ENCODE measurements around the gene CUX1. TPM values are rescaled to one million over a fixed set of nuclear protein-coding genes. Genes with fewer than 3 reads are reported as not detected.

The CUX1 gene
- total and polyA plus RNA-seq, 2 of the 13 experiments (the other 11 are each of a cell fraction or from before 2014, with no cell fraction given): 13.7 to 14.9 TPM

GRCh38 chr7:102024769-102025391, 207.5 kb downstream of the CUX1 start (continued):
- no peak for TF ChIP-seq ZNF407 (CRISPR knock-in tag; IDR thresholded peaks at IDR 0.05; ENCODE audit: not compliant biosample characterization)
- no peak for TF ChIP-seq FOXM1 (CRISPR knock-in tag; IDR thresholded peaks at IDR 0.05)
- TF ChIP-seq MEIS2 (CRISPR knock-in tag; IDR thresholded peaks at IDR 0.05): peak; percentile 64
- peak; percentile 89 for TF ChIP-seq RFX5 (IDR thresholded peaks at IDR 0.05; ENCODE audit: low read depth, low read length)
- no peak for TF ChIP-seq ZNF720 (CRISPR knock-in tag; IDR thresholded peaks at IDR 0.05)
- TF ChIP-seq, protein P1, sequence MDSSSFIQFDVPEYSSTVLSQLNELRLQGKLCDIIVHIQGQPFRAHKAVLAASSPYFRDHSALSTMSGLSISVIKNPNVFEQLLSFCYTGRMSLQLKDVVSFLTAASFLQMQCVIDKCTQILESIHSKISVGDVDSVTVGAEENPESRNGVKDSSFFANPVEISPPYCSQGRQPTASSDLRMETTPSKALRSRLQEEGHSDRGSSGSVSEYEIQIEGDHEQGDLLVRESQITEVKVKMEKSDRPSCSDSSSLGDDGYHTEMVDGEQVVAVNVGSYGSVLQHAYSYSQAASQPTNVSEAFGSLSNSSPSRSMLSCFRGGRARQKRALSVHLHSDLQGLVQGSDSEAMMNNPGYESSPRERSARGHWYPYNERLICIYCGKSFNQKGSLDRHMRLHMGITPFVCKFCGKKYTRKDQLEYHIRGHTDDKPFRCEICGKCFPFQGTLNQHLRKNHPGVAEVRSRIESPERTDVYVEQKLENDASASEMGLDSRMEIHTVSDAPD (CRISPR knock-in tag; IDR thresholded peaks at IDR 0.05): no peak
- TF ChIP-seq TCF7 (IDR thresholded peaks at IDR 0.05; ENCODE audit: low read depth): no peak
- no peak for TF ChIP-seq NR1H2 (CRISPR knock-in tag; IDR thresholded peaks at IDR 0.05; ENCODE audit: borderline replicate concordance, low read depth)
- no peak for TF ChIP-seq ZNF124 (CRISPR knock-in tag; IDR thresholded peaks at IDR 0.05)
- no peak for TF ChIP-seq GPBP1L1 (CRISPR knock-in tag; IDR thresholded peaks at IDR 0.05)
- TF ChIP-seq ZNF260 (CRISPR knock-in tag; IDR thresholded peaks at IDR 0.05; ENCODE audit: borderline replicate concordance, low read depth): no peak
- peak; percentile 22; the same call in 1 of the 2 replicates for TF ChIP-seq ZNF770 (CRISPR knock-in tag; IDR thresholded peaks at IDR 0.05)
- TF ChIP-seq, protein P2, sequence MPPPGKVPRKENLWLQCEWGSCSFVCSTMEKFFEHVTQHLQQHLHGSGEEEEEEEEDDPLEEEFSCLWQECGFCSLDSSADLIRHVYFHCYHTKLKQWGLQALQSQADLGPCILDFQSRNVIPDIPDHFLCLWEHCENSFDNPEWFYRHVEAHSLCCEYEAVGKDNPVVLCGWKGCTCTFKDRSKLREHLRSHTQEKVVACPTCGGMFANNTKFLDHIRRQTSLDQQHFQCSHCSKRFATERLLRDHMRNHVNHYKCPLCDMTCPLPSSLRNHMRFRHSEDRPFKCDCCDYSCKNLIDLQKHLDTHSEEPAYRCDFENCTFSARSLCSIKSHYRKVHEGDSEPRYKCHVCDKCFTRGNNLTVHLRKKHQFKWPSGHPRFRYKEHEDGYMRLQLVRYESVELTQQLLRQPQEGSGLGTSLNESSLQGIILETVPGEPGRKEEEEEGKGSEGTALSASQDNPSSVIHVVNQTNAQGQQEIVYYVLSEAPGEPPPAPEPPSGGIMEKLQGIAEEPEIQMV (CRISPR knock-in tag; IDR thresholded peaks at IDR 0.05; ENCODE audit: low read depth): no peak
- no peak for TF ChIP-seq SOX6 (IDR thresholded peaks at IDR 0.05)
- TF ChIP-seq SOX6 (CRISPR knock-in tag; IDR thresholded peaks at IDR 0.05): peak; percentile 78
